Ovary (tissue), 3 donors: ENCODE results near the gene RAB31.

Source experiments
- CTCF ChIP-seq, 3 donors: fragments of 450-650 bp in 2 of 3; fragments of 200-600 bp in 1 of 3; IDR thresholded peaks; one replicate each; pipeline versions ENCODE4 v1.5.1 to v1.8.0; 2016 to 2022; ENCODE audit warnings: antibody characterized with exemption in 3 of 3, mild to moderate bottlenecking in 1 of 3
- EP300 ChIP-seq: sonication (generic); formaldehyde crosslinking; IDR thresholded peaks from one replicate; pipeline ENCODE4 v1.6.1; 2017; ENCODE audit warnings: antibody characterized with exemption
- donor health status: DM: no; HTN: no; CAD: no.

- no peak for TF ChIP-seq EP300
- TF ChIP-seq CTCF (IDR thresholded peaks at IDR 0.05): no peak
Measured at GRCh38 chr18:9750606-9751304, 42.7 kb downstream of the RAB31 start.
